Measurements from ENCODE around the gene SMYD4.
A peak's percentile ranks its signal among the peaks of the same experiment; 100 is the strongest.
"Not testable (repeated sequence)": the region's sequence is repeated elsewhere in the genome, so short reads cannot be mapped to it uniquely, and the experiment has no call there.

Gene SMYD4

DNA sequence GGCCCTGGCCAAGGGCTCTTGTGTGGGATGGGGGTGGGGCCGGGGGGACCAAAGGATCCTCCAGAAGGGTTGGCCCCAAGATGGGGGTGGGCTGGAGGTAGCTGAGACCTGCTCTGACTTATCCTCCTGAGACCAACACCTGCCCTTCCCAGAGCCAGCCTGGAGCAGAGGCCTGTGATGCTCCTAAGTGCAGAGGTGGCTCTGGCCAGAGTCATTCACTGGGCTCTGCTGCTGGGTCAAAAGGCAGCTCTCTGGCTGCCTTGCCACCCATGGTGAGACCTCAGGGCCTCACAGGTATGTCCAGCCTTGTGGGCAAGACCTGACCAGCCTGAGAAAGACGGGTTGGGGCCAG lies 86.6 kb downstream of the SMYD4 start:
- no peak for DNase-seq (ENCODE audit: low spot score)
- no peak for TF ChIP-seq CTCF (IDR thresholded peaks at IDR 0.05; ENCODE audit: extremely low read depth, missing control alignments)

DNA sequence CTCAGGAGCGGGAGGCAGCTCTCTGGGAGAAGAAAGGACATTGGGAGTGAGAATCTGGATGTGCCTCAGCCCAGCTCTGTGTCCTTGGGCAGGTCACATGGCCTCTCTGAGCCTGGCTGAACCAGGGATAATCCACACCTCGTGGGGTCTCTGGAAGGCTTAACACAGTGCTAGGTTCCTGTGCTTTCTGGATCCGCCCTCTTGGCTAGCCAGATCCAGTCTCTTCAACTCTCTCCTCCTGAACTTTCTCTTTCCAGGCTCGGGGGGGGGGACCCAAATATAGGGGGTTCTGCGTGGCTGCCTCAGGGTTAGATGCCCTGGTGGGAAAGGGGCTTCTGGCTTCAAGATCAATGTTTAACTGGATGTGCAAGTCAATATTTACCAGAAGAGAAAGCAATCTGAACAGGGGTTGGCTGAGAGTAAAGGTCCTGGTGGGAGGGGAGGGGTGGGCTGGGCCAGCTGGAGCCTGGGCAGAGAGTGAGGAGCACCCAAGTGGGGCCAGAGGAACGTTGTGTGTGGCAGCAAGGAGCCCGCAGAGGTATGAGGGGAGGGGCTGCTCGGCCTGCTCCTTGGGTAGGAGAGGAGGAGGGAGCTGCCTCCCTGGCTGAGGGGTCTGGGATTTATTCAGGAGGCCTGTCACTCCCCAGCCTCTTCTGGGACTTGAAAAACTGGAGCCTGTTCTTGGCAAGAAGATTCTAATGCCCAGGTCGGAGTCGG lies 87.2 kb downstream of the SMYD4 start, which contains the start of gene SERPINF2:
TSS of gene SERPINF2 (plus strand) at position 501 of the 717 bp plus-strand sequence. CDS start 2,125 bp downstream, outside the sequence.
- no peak for DNase-seq (ENCODE audit: low spot score)
- TF ChIP-seq CTCF (IDR thresholded peaks at IDR 0.05; ENCODE audit: extremely low read depth, missing control alignments), result no peak

- not testable (repeated sequence) for DNase-seq (ENCODE audit: low spot score)
These were observed 87.8 kb downstream of the SMYD4 start for GRCh38 chr17:1741899-1742298.

DNA sequence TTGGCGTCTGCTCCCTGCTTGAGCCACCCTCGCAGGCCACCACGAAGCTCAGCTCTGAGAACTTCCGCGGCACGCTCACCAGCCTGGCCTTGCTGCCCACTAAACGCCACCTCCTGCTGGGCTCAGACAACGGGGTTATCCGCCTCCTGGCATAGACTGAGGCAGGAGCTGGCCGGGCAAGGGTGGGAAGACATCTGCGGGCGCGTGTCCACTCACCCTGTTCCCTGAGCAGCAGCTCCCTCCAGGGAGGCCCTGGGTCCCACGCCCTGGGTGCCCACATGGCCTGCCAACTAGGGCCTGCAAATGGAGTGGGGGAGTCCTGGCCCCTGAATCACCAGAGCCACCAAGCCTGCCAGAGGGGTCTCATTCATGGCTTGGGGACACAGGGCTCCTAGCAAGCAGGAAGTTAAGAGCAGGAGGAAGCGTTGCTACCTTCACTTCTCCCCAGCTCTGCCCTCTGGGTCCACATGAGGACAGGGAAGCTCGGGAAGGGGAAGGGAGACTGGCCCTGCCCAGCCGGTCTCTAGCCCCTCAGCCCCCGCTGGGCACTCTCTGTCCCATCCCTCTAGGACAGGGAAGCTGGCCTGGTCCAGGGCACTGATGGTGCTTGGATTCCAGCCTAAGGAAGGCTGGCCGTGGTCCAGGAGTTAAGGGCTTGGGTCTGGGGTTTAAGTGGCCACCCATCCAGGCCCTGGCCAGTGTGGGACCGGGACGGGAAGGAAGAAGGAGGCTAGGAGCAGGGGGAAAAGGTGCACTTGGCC lies 92.0 kb downstream of the SMYD4 start:
- no peak for TF ChIP-seq CTCF (IDR thresholded peaks at IDR 0.05; ENCODE audit: extremely low read depth, missing control alignments)
- no peak for DNase-seq (ENCODE audit: low spot score)

DNA sequence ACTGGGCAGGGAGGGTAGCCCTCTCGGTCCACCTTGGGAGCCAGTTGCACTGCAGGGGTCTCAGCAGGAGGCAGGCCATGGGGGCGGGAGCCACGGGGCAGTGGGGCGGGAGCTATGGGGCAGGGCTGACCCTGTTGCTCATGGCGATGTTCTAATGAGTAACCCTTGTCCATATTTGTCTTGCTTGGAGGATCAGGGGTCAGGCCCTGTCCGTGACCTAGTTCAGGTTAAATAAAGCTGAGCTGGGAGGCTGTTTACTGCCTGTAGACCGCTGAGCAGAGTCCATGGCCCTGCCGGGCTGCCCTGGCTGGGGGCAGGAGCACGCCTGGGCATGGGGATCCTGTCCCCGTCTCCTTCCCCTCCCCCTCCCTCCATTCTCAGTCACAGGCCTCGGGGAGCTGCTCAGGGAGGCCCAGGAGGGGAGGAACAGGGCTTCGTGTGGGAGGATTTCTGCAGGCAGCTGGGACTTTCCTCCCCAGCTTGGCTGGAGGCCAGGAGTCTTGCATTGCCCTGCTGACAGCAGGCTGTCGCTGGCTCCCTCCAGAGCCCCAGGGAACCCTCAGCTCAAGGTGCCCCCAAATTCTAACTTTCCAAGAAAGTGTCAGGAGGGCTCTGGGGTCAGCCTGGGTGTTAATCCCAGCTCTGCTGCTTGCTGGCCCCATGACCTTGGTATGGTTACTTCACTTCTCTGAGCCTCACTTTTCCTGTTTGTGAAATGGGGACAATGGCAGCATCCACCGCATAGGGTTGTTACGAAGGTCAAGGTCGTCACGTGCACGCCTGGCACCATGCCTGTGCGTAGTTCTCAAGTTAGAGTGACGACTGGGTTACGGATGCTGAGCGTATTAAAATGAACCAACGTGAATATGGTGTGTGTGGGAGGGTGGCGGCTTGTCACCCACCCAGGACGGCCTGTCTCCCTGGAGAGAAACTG lies 93.1 kb downstream of the SMYD4 start:
- TF ChIP-seq CTCF (IDR thresholded peaks at IDR 0.05; ENCODE audit: extremely low read depth, missing control alignments), result no peak
- DNase-seq (ENCODE audit: low spot score), result peak; percentile 89

DNA sequence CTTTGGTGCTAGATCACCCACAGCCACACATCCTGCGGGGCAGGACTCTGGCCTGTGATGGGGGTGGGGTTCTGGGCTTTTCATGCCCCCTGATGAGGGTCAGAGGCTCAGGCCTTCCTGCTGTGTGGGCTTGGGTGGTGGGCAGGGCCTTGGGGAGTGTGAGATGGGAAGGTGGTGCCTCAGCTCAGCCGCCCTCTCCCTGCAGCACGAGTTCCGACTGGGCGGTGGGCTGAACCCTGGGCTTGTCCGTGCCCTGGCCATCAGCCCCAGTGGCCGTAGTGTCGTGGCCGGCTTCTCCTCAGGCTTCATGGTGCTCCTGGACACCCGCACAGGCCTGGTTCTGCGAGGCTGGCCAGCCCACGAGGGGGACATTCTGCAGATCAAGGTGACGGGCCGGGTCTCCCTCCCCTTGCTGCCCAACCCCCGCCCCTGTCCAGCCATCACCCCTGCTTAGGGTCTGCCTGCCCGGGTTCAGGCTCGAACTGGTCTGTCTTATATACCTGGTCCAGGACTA lies 93.8 kb downstream of the SMYD4 start:
- DNase-seq (ENCODE audit: low spot score), result no peak
- no peak for TF ChIP-seq CTCF (IDR thresholded peaks at IDR 0.05; ENCODE audit: extremely low read depth, missing control alignments)

DNA sequence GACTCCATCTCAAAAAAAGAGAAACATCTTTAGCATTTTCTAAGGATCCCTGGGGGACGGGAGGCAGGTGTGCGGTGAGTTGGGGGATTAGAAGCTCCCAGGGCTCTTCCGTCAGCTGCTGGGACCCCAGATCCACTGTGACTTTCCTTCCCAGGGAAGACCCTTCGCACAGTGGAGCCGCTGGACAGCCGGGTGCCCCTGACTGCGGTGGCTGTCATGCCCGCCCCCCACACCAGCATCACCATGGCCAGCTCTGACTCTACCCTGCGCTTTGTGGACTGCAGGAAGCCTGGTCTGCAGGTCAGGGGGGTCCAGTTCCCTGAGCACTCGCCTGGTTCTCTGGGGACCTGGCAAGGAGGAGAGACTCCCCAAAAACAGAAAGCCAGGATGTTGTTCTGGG lies 94.3 kb downstream of the SMYD4 start:
- no peak for TF ChIP-seq CTCF (IDR thresholded peaks at IDR 0.05; ENCODE audit: extremely low read depth, missing control alignments)
- DNase-seq (ENCODE audit: low spot score), result no peak

All from GM20000 (cell line).